GM19193 (cell line): Measurements from ENCODE around the gene N4BP2L1.

ENCODE experiments used
- POLR2A ChIP-seq: IDR thresholded peaks from 4 replicates; pipeline ENCODE4 v1.6.1; 2011; ENCODE audit not compliant: insufficient read depth, insufficient read length; ENCODE audit errors: extremely low read depth

The N4BP2L1 gene

DNA sequence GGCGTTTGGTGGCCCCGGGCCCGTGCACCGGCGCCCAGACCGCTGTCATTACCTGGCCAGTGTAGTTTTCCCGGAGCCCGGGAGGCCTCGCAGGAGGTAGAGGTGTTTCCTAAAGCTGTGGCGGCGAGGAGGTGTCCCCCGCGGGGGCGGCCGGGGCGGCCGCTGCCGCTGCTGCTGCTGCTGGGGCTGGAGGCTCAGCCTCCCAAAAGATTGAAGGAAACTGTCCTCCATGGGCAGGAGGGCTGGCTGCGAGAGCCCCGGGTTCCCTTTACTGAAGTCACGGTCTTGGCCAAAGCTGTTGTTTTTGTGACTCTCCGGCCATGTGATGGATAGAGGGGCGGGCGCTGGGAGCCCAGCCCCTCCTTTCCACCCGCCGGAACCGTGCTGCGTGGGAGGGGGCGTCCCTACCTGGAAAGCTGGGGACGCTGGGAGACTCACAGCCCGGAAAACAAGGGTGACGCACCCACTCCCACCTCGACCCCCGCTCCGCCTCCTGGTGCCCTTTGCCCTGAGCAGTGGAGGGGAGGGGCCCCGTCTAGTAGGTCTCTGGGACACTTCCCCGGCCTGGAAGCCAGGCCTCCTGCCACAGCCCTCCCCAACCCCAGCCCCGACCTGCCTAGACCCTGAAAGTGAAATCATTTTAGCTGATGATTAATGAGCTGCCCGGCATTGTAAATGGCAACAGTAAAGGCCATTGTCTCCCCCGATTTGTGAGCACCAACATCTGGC lies at the start of gene N4BP2L1:
TSS of gene N4BP2L1 (minus strand) at position 279 of the 729 bp plus-strand sequence. CDS start at position 231, 48 bp downstream.
- TF ChIP-seq POLR2A, result peak; percentile 90

GRCh38 chr13:32476892-32477291 lies 49.0 kb upstream of the N4BP2L1 start:
- TF ChIP-seq POLR2A, result no peak

DNA sequence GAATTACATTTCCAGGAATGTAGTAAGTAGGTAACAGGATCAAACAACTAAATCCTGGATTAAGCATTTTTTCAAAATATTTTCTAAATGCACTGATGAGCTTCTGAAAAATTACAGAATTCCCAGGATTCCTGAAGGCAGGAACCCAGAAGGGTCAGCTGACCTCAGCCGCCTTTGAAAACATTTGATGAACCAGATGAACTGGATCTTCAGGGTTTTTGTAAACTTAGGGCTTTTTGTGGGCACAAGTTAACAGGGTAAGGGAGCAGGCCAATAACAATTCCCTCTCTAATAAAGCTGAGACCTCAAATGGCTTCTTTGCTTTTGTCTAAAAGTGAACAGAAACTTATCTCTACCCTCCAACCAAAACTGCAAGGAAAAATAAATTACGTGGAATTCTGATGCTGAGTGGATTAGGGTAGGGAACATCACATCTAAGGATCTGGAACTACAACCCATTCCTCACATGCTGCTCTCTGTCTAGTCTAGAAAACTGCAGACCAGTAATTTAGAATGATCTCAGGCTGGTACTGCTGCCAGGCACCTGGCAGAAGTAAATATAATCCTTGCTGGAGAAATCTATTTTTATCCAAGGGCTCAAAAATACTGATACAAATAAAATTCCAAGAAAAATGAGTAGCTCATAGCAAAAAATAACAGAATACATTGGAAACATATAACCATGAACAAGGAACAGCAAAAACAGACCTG lies 48.2 kb upstream of the N4BP2L1 start:
- no peak for TF ChIP-seq POLR2A

DNA sequence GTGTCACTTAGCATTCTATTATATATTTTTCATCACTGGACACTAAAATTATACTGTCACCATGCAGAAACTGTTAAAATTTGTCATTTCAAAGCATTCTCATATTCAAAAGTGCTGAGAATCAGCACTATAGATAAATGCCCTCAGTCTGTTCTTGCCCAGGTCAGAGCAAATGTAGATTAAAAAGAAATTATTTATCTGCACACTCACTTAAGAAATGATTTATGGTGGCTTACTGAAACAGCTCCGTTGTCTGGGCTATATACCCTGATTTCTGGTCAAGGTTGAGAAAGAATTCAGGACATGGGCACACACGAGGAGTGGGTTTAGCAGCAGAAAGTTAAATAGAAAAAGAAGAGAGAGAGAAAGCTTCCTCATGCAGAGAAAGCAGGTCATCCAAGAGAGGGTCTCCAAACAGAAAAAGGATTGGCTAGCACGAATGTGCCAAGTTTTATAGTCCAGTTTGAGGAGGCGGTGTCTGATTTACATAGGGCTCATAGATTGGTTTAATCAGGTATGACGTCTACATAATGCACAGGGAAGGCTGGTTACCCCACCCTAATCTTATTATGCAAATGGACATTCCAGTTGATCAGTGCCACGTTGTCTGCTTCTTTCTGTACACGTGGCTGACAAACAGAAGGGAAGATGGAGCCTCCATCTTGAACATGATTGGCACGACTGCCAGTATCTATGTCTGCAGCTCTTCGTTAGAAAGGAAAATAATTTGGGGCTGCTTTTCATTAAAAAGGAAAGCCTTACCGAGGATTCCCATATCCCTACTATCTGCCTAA lies 47.3 kb upstream of the N4BP2L1 start:
- TF ChIP-seq POLR2A, result no peak

- no peak for TF ChIP-seq POLR2A
These were observed 45.7 kb upstream of the N4BP2L1 start for GRCh38 chr13:32473650-32474049.

GRCh38 chr13:32472194-32472621 lies 44.3 kb upstream of the N4BP2L1 start:
- TF ChIP-seq POLR2A, result no peak

DNA sequence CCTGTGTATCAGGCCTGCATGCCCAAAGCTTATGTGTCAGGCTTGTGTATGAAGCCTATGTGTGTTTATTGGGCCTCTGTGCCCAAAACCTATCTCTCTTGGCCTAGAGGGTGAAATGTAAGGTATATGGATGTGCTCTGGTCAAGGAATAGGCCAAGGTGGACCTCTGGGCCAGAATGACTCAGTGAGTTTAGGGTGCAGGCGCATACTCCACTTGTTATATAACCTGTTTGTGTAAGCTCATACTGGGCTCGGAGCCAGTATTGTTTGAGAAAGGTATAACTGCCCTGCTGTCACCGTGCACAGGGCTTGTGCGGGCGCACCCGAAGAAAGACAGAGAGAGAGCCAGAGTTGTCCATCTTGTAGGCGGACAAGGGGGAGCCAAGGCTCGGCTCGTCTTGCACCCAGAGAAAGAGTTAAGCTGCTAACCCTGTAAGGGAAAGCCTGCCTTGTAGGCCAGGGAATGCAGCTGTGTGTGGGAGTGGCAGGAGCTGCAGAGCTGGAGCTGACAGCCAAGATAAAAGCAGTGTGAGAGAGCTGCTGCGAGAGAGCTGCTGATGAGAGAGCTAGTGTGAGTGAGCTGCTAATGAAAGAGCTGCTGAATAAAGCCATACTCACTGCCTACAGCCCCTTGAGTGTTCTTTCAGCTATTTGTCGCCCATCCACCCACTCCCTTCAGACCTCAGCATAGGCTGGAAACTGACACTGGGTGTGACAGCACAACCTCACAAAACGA lies 43.4 kb upstream of the N4BP2L1 start:
- no peak for TF ChIP-seq POLR2A

GRCh38 chr13:32468502-32469142 lies 40.7 kb upstream of the N4BP2L1 start:
- no peak for TF ChIP-seq POLR2A

GRCh38 chr13:32456591-32456990 lies 28.7 kb upstream of the N4BP2L1 start:
- no peak for TF ChIP-seq POLR2A

- TF ChIP-seq POLR2A, result no peak
These were observed 27.6 kb upstream of the N4BP2L1 start for GRCh38 chr13:32455594-32455903.

- TF ChIP-seq POLR2A, result no peak
These were observed 27.1 kb upstream of the N4BP2L1 start for GRCh38 chr13:32454886-32455593.

- TF ChIP-seq POLR2A, result no peak
These were observed 26.1 kb upstream of the N4BP2L1 start for GRCh38 chr13:32453981-32454380.

- TF ChIP-seq POLR2A, result no peak
These were observed 21.0 kb upstream of the N4BP2L1 start for GRCh38 chr13:32448972-32449371.
